Measurements from ENCODE around the gene TCF12.

The TCF12 gene

GRCh38 chr15:57015360-57015759 is 96.9 kb downstream of the TCF12 start:
- TF ChIP-seq ZBTB7A (IDR thresholded peaks at IDR 0.05; ENCODE audit: low read depth) (no peak), CEBPB (IDR thresholded peaks at IDR 0.05) (no peak), YY1 (IDR thresholded peaks at IDR 0.05; ENCODE audit: low read depth) (no peak), USF1 (IDR thresholded peaks at IDR 0.05) (no peak), CREB1 (IDR thresholded peaks at IDR 0.05; ENCODE audit: low read depth) (no peak), FOXM1 (IDR thresholded peaks at IDR 0.05; ENCODE audit: borderline replicate concordance, low read depth) (no peak)
- TF ChIP-seq, protein P1, sequence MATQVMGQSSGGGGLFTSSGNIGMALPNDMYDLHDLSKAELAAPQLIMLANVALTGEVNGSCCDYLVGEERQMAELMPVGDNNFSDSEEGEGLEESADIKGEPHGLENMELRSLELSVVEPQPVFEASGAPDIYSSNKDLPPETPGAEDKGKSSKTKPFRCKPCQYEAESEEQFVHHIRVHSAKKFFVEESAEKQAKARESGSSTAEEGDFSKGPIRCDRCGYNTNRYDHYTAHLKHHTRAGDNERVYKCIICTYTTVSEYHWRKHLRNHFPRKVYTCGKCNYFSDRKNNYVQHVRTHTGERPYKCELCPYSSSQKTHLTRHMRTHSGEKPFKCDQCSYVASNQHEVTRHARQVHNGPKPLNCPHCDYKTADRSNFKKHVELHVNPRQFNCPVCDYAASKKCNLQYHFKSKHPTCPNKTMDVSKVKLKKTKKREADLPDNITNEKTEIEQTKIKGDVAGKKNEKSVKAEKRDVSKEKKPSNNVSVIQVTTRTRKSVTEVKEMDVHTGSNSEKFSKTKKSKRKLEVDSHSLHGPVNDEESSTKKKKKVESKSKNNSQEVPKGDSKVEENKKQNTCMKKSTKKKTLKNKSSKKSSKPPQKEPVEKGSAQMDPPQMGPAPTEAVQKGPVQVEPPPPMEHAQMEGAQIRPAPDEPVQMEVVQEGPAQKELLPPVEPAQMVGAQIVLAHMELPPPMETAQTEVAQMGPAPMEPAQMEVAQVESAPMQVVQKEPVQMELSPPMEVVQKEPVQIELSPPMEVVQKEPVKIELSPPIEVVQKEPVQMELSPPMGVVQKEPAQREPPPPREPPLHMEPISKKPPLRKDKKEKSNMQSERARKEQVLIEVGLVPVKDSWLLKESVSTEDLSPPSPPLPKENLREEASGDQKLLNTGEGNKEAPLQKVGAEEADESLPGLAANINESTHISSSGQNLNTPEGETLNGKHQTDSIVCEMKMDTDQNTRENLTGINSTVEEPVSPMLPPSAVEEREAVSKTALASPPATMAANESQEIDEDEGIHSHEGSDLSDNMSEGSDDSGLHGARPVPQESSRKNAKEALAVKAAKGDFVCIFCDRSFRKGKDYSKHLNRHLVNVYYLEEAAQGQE (IDR thresholded peaks at IDR 0.05; ENCODE audit: low read depth) = no peak

DNA sequence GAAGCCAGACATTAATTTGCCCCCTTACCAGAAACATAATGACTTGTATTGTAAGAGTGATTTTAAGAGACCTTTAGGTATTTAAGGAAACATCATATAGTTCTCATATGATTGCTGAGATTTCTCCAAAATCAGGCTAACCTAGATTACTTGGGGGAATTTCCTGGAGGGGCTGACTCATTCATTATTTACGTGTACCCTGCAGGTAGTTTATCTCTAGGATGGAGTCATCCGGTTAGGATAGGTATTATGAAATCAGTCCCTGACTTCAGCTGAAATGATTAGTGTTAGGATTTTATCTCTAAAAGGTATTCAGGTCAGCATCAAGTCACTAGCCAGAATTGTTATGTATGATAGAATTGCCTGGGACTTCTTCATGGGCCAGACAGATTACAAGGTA is 97.5 kb downstream of the TCF12 start:
- TF ChIP-seq FOXM1 (IDR thresholded peaks at IDR 0.05; ENCODE audit: borderline replicate concordance, low read depth) (no peak), CEBPB (IDR thresholded peaks at IDR 0.05) (no peak), TEAD4 (IDR thresholded peaks at IDR 0.05) (no peak), NFIC (IDR thresholded peaks at IDR 0.05) (no peak), TCF12 (IDR thresholded peaks at IDR 0.05; ENCODE audit: low read depth) (no peak), ZBTB7A (IDR thresholded peaks at IDR 0.05; ENCODE audit: low read depth) (no peak), YY1 (IDR thresholded peaks at IDR 0.05; ENCODE audit: low read depth) (no peak), MAX (IDR thresholded peaks at IDR 0.05) (no peak)

GRCh38 chr15:57017024-57017423 is 98.6 kb downstream of the TCF12 start:
- no peak for TF ChIP-seq TAF1 (IDR thresholded peaks at IDR 0.05; ENCODE audit: low read depth)

GRCh38 chr15:57018151-57018550 is 99.7 kb downstream of the TCF12 start:
- TF ChIP-seq ZBTB7A (IDR thresholded peaks at IDR 0.05; ENCODE audit: low read depth) (no peak), CREB1 (IDR thresholded peaks at IDR 0.05; ENCODE audit: low read depth) (no peak)

- TF ChIP-seq EP300 (IDR thresholded peaks at IDR 0.05; ENCODE audit: borderline replicate concordance) = no peak
- TF ChIP-seq TCF12 (IDR thresholded peaks at IDR 0.05; ENCODE audit: low read depth) = no peak
These were observed 101.2 kb downstream of the TCF12 start for GRCh38 chr15:57019496-57020160.

DNA sequence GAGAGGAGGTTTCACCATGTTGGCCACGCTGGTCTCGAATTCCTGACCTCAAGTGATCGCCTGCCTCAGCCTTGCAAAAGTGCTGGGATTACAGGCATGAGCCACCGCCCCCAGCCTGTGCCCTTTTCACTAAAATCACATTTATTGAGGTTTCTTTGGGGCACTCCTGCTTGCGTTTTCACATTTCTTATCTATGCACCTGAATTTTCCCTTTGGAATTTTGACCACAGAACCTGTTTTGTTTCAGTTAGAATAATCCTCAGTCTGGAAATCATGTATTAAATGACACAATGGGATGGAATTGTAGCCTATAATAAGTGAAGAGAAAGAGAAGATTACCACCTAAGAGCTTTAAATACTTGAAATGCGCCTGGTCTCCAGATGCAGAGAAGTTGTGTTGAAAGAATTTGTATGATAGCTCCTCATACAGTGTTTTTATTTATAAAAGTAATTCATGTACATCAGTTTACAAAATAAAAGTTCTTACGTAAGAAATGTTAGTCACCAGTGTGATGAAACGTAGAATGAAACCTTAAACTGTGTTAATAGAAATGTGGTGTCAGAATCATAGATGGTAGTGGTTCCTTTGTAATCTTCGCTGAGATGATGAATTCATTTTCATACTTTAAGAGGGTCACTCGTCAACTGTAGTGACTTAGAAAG is 107.0 kb downstream of the TCF12 start:
- TF ChIP-seq TCF12 (IDR thresholded peaks at IDR 0.05; ENCODE audit: low read depth) (no peak), EP300 (IDR thresholded peaks at IDR 0.05; ENCODE audit: borderline replicate concordance) (no peak), USF1 (IDR thresholded peaks at IDR 0.05) (no peak), TAF1 (IDR thresholded peaks at IDR 0.05; ENCODE audit: low read depth) (no peak), CEBPB (IDR thresholded peaks at IDR 0.05) (no peak), TEAD4 (IDR thresholded peaks at IDR 0.05) (no peak), YY1 (IDR thresholded peaks at IDR 0.05; ENCODE audit: low read depth) (no peak), CREB1 (IDR thresholded peaks at IDR 0.05; ENCODE audit: low read depth) (no peak), RAD21 (IDR thresholded peaks at IDR 0.05; ENCODE audit: low read depth) (no peak), NFIC (IDR thresholded peaks at IDR 0.05) (no peak), ZBTB7A (IDR thresholded peaks at IDR 0.05; ENCODE audit: low read depth) (no peak), FOXM1 (IDR thresholded peaks at IDR 0.05; ENCODE audit: borderline replicate concordance, low read depth) (no peak), EGR1 (IDR thresholded peaks at IDR 0.05) (no peak), MAX (IDR thresholded peaks at IDR 0.05) (no peak)
- TF ChIP-seq, protein P1 (IDR thresholded peaks at IDR 0.05; ENCODE audit: low read depth) = no peak
